Muscle of arm (tissue), 12 donors: Measurements from ENCODE around the gene TANC1. TPM values are rescaled to one million over a fixed set of nuclear protein-coding genes. Genes with fewer than 3 reads are reported as not detected.

Experiments
- DNase-seq: peaks from one replicate; pipeline ENCODE4 v3.0.0-alpha.2; 2013
- polyA plus RNA-seq, 12 donors: library from polyadenylated mRNA; unstranded; fragments of 120-200 nt; gene quantifications; one replicate each; pipeline ENCODE4 v1.2.1, GENCODE V29; 2013; ENCODE audit not compliant: insufficient read length in 12 of 12

The TANC1 gene
- polyA plus RNA-seq, 12 donors, result 17.3 to 35.8 (median 25.8) TPM; not detected in 1

DNA sequence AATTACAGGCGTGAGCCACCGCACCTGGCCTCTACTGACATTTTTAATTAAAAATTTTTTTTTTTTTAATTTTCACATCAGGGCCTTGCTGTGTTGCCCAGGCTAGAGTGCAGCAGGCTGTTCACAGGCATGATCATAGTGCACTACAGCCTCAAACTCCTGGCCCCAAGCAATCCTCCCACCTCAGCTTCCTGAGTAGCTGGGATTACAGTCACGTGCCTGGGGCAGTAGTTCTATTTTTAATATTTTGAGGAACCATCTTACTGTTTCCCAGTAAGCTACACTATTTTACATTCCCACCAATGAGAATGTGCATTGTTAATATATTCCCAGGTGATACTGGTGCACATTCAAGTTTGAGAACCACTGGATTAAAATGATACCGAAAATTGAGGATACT, 225.4 kb downstream of the TANC1 start:
- no peak for DNase-seq

DNA sequence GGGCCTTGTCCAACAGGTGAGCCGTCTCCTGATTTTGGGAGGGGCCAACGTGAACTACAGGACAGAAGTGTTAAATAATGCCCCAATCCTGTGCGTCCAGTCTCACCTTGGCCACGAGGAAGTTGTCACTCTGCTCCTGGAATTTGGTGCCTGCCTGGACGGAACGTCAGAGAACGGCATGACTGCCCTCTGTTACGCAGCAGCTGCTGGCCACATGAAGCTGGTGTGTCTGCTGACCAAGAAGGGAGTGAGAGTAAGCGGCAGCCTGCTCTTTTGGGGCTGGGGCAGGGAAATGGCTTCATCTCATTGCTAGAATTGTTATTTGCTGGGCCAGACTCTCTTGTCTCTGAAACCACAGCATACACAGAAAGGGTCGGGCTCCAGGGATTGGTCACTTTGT, 225.8 kb downstream of the TANC1 start:
- DNase-seq, result no peak

DNA sequence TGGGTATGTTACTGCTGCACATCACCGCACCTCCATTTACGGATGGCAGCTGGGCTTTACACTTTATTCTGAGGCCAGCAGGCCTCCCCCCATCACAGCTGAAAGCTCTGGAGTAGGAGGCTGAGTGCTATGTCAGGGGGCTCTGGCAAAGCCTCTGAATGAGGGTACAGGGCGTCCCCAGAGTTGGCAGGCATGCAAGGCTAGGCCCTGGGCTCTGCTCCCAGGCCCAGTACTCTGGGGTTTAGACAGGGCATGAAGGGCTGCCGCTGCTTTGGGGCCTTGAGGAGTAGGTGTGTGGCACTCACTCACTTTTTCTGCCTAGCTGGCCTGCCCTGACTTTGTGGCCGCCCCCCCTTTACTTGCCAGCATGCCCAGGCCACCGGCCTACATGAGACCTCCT, 227.3 kb downstream of the TANC1 start:
- no peak for DNase-seq

DNA sequence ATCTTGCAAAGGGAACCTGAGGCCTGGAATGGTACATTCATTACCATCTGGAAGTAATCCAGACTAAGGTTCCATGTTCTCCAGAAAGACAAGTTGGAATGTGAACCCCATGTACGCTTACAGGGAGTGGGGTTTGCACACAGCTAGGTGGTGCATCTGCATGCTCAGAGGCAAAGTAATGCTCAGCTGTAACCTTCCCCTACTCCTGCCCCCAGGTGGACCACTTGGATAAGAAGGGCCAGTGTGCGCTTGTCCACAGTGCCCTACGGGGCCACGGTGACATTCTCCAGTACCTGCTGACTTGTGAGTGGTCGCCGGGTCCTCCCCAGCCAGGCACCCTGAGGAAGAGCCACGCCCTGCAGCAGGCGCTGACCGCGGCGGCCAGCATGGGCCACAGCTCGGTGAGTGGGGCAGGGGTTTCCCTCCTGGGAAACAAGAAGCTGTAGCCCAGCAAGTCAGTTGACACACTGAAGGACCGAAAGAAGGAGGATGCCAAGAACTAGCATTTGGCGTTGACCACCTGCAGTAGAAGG, 228.0 kb downstream of the TANC1 start:
- DNase-seq, result no peak

DNA sequence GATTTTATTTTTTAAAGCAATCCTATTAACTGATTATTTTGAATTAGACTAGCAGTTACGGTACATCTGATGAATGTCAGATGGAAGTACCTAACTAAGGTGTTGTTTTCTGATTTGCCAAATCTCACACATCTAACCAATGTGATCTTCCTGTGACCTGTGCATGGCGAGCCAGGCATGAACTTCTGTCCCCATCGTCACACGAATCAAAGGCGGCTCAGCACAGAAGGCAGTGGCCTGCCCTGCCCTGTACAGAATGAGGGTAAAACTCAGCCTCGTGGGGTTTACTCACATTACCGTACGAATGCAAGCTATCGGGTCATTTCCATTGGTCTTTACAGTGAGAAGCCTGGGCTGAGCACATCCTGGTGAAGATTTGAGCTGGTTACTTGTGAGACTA, 230.8 kb downstream of the TANC1 start:
- DNase-seq, result no peak

DNA sequence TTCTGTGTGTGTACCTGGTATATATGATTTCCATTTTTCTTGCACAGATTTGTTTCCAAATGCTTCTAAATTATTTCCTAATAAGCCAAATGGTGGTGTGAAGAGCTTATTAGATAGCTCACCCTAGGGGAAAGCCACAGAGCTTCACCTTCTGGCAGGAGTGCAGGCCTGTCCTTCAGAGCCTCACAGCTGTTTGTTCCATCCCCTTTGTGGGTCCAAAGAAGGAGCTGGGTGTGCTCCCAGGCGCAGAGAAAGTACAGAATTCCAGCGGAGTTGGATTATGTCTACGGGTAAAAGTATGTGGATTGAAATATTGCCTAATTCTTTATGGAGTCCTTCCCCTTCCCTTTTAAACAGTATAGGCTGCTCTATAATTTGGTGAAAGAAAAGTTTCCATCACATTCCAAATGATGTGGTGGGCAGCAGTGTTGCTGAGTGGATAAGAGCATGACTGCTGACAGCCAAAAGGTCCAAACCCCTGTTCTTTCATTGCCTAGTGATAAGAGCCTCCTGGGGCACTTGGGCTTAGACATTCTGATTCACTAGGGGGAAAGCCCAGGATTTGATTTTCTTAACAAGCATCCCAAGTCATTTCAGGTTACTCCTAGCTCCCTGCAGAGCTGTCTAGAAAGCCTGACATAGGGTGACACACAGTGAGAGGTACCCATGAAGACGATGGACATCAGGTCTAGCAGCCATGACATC, 231.5 kb downstream of the TANC1 start:
- DNase-seq, result no peak

DNA sequence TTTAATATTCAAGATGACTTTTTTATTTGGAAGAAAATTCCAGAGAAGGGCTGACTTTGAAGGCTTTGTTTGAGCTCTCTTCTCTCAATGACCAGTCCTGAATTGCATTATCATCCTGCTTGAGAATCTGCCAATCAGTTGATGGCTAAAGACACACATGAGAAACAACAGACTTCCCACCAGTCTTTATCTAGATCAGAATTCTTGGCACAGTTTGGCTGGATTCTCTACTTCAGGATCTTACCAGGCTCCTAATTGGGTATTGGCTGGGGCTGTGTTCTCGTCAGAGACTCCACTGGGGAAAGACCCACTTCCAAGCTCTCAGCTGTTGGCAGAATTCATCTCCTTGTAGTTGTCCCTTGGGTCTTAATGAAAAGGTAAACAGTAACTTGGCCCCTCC, 232.1 kb downstream of the TANC1 start:
- DNase-seq, result no peak

DNA sequence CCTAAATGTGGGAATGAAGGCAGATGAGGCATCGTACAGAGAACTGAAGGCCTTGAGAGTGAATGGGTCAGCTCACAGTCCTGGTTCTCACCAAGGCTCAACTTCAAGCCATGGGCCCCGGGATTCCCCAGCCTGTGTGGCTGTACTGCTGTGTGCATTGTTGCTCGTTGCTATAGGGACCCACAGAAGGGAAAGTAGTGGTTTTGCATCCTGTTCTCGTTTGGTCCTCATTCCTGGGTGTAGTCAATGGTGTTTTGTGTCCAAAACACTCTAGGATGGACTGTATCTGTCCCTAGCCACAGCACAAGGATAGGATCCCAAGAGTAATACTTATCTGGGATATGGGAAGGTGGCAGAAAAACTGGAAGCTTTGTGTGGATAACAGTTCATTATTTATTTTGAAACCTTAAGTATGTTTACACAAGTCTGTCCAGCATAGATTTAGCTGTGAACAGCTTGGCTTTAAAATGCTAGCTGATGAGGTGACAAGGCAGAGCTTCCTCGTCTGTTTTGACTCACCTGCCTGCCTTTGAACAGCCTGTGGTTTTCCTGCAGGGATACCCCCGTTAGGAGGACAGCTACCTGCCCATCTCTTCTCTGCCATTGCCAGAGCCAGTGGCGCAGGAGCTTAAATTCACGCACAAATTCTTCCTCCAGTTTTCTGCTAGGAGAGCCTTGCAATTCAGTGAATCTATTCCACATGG, 233.1 kb downstream of the TANC1 start:
- no peak for DNase-seq

DNA sequence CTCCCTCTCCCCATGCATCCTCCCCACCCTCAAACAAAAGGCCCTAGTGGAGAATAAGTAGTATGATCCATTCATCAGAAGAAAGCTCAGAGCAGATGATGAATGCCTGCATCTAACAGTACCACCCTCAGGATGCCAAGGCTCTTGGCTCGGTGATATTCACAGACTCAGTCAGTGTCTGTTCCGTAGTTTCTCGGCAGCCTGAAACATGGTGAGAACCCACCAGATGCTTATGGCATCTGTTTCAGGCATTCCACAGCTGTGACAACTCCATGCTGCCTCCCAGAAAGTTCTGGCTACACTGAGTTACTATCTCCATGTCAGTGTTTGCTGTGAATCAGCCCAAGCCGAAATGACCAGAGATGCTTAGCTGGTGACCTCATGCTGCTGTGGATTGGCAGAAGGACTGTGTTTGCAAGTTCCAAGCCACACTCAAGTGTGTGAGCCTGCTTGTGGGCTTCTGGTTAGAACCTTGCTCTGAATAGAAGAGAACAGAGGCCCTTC, 234.2 kb downstream of the TANC1 start:
- DNase-seq, result peak; percentile 56

DNA sequence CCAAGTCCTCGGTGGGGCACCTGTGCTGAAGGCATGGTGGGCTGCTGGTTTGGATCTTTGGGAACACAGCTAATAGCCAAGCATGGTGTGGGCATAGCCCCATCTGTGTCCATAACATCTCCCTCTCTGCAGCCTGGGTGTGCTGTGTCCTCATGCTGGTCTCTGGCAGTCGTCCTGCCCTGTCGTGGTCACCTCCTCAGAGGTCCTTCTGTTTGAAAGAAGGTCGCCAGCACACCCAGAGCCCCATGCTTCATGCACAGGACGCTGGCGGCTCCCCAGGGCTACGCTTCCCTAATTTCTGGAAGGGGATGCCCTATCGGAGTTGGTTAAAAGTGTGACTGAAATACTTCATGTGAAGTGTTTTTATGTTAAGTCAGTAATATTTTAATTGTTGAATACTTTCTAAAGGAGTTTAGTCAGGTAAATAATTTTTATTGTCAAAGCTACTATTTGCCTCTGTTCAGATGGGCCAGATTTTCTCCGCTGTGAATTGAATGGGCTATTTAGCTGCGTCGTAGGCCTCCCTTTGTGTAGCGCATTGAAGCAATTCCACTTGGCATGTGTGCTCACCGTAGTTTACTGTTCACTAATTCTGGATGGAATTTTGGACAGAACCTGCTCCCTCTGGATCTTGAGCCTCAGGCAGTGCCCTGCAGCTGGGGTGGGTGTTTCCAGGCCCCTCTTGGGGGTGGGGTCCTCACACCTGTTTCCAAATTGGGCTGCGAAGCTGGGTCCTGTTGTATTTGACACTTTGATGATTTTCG, 236.1 kb downstream of the TANC1 start:
- DNase-seq, result no peak

DNA sequence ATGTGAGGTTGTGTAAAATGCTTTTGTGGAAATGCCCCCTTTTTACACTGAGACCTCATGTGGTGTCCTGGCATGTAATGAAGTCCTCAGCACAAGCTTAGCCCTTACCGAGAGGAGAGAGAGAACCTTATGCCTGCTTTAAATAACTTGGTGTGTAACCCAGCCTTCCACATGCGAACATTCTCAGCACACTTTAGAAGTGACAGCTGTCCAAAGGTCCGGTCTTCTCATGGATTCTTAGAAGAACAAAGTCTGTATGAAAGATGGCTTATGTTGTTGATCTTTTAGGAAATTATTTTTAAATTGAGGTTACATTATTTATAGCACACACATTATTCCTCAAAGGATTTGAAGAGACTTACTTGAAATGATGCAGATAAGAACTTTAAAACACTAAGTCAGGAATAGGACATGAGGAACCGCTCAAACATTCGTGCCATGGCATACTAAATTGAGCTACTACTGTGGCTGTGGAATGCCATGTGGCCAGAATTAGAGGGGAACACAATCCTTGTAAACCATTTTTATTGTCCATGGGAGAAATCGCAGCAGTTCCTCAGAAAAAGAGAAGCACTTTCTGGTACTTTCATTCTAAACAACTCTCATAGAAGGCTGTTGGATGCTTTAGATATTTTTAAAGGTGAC, 238.4 kb downstream of the TANC1 start:
- DNase-seq, result no peak

DNA sequence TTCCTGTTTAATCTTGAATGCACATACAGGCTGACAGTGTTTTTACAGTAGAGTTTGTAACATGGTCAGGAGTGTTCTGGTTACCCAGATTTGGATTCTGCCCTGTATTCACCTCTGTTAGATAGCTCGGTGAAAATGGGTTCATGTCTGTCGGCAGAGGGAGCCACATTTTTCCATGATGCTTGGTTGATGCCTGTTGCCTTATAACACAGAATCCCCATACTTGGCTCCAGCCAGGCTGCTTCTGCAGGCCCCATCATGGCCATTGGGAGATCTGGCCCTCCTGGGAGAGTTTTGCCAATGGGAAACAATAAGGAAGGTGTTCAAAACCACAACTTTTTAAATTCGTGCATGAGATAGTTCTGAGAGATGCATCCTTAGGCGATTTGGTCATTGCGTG, 240.0 kb downstream of the TANC1 start:
- no peak for DNase-seq

DNA sequence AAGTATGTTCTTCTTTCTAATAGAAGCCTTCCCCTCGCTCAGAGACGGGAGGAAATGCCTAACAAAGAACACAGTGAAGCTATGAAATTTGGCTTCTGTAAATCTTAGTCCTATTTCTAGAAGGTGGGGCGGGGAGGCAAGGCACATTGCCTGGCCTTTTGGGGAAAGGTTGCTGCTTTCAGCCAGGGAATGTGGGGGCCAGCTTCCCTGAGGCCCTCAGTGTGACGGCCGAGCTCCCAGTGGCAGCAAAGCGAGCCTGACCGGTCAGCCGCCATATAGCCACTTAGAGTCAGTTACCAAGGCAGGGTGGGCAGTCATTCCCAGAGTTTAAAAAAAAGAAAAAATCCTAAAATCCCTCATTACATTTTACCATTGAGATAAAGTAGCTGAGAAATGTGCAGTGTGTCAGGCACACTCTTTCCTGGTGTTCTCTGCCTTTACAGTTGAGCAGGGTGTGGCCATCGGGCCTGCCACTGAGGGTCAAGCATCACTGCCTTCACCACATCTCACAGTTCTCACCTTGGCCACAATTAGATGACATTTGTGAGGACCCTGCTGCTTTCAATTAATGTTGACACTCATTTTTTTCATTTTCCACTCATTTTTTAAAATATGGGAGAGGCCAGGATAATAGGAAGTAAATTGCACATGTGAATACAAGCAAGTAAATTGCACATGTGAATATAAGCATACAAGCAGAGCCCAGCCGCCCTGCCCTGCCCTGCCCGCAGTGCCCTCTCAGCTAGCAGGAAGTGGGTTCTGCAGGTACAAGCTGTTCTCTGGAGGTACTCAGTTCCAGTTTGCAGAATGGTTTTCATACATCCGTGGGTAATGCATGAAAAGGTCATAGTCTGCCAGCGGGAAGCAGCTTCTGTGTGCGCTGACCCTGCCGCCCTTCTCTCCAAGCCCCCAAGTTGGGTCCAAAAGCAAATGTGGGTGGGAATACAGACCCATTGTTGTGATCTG, 241.2 kb downstream of the TANC1 start:
- no peak for DNase-seq

DNA sequence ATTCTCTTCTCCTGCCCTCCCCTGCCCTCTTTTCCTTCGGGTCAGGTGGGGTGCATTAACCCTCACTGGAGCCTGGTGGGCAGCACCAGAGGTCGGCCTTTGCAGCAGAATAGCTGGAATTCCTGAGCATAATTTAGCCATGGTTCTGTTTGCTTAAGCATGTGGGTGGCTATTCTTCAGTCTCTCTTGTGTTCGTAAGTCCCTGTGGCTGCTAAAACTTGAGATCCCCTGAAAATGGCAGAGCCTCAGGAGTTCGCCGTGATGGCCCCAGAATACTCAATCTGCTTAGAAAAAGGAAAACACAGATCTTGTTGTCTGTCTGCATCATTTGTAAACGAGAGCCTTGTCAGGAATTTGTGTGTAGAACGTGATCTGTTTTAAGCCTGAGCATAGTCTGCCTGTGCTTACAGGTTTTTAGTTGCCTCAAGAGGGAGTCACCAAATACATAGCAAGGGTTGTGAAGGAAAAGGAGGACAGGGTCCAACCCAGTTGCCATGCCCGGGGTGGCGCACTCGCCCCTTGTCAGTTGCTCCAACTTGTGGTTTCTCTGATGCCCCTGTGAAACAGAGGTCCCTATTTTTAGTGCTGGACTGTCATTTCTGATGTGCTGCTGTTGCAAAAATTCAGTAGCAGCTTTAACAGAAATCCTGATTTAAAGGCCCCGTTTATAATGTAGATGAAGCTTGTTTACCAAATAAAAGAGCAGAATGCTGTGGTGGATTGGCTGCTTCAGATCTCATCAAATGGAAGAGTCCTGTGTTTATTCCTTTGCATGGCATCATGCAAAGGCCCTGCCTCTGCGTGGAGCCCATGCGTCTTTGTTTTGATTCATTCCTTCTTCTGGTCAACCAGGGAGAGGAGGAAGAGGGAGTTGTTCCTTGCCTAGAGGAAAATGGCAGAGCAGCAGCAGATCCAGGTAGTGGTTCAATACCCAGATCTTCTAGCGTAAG, 243.3 kb downstream of the TANC1 start:
- no peak for DNase-seq

DNA sequence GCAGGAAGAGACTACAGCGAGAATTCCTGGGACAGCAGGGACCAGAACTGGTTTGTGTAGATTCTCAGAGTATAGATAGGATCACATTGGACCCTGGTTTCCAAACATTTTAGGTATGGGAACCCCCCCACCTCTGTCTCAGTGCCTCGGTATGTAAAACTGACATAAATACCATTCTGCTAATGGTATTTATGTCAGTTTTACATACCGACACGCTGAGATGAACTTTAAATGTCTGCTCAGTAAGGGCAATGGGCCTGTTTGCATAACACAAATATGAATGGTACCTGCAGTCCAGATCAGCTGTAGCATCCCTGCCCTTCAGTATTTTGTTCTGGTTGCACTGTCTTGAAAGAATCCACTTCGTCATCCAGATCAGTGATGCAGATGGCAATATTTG, 244.9 kb downstream of the TANC1 start:
- no peak for DNase-seq

DNA sequence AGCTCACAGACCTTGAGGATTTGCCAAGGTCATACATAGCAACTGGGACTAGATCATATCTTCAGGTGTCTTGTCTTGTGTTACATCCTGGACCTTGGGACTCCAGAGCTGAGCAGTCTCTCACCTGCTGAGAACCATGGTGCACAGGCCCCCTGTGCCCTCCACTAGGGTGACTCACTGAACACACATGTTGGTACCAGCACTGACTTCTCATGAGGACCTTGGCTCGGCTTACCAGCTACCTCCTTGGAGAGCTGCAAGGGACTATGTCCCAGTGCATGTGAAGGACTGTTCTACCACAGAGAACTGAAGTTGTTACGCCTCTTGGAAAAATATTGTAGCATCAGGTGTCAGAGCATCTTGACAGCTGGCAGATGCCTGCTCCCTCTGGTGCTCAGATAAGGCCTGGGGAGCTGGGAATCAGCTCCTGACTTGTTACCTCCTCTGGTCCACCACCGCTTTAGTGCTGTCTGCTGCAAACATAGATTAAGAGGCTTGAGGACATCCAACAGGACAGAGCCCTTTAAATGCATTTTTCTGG, 246.0 kb downstream of the TANC1 start:
- no peak for DNase-seq

DNA sequence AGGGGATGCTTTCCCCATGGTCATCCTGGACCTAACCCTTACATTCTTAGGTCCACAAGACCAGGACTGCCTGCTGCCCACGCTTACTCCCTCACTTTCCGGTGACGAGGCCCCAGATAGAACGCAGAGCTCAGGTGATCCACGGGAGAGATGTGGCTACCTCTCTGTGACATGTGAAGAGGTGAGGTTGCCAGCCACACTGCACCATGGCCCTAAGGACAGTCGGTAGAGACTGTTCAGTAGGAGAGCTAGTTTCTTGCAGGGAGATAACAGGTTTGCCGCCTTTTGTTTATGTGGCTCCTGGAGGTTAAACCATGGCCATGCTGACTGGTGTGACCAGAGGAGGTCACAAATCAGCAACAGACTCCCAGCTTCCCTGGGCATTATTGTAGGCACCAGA, 246.7 kb downstream of the TANC1 start:
- DNase-seq, result no peak

DNA sequence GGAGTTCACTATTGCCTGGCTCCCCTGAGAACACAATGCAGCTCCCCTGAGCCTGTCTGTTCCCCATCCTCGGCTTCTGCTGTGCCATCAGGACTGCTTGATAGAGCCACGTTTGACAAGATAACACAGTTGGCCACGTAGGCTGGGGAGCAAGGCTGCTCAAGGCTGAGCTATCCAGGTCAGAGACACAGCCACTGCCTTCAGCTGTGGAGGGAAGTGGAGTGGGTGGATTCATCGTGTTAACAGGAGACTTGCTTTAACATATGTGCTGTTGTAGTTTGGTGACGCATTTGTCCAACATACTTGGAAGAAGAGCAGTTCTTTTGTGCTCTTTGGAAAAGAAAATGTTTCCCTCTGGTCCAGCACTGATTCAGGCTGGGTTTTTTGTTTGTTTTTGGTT, 249.2 kb downstream of the TANC1 start:
- DNase-seq, result no peak

DNA sequence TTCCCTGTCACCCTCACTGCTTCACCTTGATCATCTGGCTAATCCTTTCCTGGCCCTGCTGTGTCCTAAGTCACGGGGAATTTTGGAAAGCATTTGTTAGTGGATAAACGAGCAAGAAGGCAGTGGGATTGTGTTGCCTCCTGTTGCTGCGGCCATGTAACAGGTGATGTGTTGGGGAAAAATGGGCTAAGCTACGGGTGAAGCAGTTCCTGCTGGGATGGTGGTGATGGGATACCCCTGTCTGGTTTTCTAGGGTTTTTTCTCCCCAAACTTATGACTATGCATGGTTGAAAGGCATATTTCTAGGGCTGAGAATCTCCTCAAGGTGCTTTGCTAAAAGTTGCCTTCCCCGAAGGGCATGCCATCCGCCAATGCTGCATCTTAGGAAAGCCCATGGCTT, 249.9 kb downstream of the TANC1 start:
- DNase-seq, result no peak
